HG03565 (cell line): ENCODE data around the gene F2RL3.
"Not testable (repeated sequence)": the region's sequence is repeated elsewhere in the genome, so short reads cannot be mapped to it uniquely, and the experiment has no call there.

Source experiments
- ATAC-seq: cut with Tn5 transposase; IDR thresholded peaks from one replicate; pipeline ENCODE4 v1.9.1; 2021; ENCODE audit warnings: mild to moderate bottlenecking, moderate library complexity; ENCODE audit not compliant: unreplicated experiment

Gene F2RL3

DNA sequence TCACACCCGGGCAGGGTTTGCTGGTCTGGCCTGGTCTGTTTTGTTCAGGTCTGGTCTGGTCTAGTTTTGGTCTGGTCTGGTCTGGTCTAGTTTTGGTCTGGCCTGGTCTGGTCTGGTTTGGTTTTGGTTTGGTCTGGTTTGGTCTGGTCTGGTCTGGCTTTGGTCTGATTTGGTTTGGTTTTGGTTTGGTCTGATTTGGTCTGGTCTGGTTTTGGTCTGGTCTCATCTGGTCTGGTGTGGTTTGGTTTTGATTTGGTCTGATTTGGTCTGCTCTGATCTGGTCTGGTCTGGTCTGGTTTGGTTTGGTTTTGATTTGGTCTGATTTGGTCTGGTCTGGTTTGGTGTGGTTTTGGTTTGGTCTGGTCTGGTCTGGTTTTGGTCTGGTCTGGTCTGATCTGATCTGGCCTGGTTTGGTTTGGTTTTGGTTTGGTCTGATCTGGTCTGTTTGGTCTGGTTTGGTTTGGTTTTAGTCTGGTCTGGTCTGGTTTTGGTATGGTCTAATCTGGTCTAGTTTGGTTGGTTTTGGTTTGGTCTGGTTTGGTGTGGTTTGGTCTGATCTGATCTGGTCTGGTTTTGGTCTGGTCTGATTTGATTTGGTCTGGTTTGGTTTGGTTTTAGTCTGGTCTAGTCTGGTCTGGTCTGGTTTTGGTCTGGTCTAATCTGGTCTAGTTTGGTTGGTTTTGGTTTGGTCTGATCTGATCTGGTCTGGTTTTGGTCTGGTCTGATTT lies 14.4 kb upstream of the F2RL3 start:
- ATAC-seq, result no peak

DNA sequence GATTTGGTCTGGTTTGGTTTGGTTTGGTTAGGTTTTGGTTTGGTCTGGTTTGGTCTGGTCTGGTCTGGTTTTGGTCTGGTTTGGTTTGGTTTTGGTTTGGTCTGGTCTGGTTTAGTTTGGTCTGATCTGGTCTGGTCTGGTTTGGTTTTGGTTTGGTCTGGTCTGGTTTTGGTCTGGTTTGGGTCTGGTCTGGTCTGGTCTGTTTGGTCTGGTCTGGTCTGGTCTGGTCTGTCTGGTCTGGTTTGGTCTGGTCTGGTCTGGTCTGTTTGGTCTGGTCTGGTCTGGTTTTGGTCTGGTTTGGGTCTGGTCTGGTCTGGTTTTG lies 13.9 kb upstream of the F2RL3 start:
- ATAC-seq, result not testable (repeated sequence)

DNA sequence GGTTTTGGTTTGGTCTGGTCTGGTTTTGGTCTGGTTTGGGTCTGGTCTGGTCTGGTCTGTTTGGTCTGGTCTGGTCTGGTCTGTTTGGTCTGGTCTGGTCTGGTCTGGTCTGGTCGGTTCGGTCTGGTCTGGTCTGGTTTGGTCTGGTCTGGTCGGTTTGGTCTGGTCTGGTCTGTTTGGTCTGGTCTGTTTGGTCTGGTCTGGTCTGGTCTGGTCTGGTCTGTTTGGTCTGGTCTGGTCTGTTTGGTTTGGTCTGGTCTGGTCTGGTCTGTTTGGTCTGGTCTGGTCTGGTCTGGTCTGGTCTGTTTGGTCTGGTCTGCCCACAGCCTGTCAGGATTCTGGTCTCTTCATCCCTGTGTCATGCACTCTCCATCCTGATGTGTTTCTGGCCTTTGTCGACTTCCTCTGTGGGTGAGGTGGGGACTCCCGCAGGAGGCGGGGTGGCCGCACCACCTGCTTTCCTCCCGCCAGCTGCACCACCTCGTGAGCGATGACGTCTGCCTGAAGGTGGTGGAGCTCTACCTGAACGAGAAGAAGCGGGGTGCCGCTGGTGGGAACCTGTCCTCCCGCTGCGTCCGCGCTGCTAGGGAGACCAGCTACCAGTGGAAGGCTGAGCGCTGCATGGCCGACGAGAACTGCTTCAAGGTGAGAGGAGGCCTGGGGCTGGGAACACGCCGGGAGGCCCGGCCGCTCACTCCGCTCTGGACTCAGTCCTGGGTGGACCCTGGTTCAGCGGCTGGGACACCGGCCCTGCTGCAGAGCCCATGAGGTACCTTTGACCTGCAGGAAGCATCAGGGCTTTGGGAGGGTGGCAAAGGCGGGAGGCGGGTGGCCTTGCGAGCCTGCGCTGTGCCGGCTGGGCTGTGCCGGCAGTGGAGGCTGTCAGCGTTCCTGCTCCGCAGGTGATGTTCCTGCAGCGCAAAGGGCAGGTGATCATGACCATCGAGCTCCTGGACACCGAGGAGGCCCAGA lies 12.9 kb upstream of the F2RL3 start:
- ATAC-seq, result no peak

DNA sequence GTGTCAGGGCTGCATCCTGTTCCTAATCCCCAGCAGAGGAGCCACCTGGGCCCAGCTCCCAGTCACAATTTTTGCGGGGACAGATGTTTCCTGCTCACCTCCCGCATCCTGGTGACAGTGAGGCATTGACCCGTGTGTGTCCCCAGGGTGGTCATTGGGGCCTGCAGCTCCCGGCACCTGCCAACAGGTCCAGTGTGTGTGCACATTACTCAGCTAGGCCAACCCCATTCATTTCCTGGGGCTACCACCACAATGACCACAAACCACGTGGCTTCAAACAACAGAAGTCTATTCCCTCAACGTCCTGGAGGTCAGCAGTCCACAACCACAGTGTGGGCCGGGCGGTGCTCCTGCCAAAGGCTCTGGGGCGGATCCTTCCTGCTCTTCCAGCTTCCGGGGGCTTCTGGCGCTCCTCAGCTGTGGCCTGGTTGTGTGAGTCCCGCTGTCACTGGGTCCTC lies 11.9 kb upstream of the F2RL3 start:
- ATAC-seq, result no peak

DNA sequence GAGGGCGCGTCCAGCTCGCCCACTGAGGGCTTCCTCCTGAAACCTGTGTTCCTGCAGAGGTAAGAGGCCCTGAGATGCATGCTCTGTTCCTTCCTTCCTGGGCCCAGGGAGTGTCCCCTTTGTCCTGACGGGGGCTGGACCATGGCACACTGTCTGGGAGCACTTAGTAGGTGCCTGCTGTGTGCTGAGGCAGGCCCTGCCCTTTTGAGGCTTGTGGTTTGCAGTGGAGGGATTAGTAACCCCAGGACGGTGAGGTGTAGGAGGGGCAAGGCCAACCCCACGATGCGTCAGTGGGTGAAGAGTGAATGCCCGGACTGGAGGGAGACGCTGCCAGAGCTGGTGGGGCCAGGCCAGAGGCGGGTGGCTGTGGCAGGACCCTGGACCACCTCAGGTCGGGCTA lies 11.2 kb upstream of the F2RL3 start:
- ATAC-seq, result no peak

DNA sequence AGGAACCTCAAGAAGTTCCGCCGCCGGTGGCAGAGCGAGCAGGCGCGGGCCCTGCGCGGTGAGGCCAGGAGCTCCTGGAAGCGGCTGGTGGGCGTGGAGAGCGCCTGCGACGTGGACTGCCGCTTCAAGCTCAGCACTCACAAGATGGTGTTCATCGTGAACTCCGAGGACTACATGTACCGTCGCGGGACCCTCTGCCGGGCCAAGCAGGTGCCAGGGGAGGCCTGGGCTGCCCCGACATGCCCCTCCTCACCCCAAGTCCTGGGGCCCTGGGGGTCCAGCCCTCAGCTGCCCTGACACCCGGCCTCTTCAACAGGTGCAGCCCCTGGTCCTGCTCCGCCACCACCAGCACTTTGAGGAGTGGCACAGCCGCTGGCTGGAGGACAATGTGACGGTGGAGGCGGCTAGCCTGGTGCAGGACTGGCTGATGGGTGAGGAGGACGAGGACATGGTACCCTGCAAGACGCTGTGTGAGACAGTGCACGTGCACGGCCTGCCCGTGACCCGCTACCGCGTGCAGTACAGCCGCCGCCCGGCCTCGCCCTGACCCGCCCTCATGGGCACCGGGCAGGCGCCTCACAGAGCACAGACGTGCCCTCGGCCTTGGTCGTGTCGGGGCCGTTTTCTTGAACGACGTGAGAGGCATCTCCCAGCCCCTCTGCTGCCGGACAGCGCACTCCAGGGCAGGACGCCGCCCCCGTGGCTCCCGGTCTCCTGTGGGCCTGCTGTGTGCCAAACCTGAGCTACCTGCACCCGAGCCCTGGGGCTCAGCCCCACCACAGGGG lies 10.4 kb upstream of the F2RL3 start:
- no peak for ATAC-seq

DNA sequence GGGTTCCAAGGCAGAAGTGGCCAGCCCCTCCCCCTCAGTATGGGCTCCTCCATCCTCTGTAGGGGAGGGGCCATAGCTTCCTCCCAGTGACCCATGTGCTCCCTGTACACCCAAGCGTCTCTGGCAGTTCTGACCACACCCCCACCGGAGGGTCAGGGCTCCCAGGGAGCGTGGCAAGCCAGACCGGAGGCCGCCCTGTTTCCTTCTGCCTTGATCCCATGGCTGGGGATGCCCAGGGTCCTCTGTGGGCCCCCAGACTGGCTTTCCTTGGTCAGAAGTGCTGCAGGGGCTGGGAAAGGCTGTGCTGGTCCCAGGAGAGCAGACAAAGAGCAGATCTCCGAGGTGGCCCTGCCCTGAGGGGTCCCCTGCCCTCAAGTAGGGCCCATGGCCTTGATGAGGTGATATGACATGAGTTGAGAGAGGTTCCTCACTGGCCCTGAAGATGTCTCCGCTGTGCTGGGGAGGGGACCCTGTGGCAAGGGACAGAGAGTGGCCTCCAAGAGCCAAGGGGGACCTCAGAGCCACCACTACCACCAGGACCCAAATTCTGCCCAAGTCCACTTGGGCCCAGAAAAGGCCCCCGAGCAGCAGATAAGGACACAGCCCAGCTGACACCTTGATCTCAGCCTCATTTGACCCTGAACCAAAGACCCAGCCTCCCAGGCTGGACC lies 7.8 kb upstream of the F2RL3 start:
- ATAC-seq, result no peak

DNA sequence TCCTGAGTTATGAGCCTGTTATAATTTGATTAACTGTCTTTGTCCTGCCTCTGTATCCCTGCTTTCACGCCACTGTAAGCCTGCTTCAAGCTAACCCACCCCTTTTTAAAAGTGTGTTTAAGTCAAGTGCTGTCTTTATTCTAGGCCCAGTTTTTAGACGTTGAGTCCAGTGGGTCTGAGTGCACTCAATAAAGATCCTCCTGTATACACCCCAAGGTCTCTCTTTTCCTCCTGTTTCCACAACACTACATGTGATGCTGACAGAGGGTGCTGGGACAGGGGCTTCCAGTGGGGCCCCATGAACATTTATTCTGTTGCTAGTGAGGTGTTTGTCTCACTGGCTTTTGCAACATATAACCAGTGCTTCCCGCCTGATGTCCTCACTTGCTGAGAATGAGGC lies 6.7 kb upstream of the F2RL3 start:
- no peak for ATAC-seq

DNA sequence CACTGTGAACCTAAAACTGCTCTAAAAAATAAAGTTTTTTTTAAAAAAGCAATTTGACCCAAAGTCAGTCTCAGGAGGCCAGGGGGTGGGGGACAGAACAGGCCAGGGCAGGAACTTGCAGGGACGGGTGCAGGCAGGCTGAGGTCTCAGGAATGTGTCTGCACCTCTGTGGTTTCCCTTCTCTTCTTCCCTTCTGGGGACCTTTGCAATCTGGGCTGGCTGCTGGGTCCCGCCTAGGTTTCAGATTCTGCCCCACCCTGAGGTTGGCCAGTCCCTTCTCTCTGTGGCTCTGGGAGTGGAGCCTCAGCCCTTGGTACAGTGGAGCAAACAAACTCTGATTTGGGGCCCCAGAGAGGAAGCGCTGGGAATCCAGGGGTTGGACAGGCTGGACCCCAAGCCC lies 5.3 kb upstream of the F2RL3 start:
- no peak for ATAC-seq

DNA sequence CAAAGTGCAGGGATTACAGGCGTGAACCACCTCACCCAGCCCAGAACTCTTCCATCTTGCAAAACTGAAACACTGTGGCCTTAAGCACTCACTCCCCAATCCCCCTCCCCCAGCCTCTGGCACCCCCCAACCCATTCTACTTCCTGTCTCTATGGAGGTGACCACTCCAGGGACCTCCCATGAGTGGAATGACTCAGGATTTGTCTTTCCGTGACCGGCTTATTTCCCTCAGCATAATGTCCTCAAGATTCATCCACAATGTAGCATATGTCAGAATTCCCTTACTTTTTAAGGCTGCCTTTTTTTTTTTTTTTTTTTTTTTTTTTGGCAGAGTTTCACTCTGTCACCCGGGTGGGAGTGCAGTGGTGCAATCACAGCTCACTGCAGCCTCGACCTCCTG lies 3.6 kb upstream of the F2RL3 start:
- ATAC-seq, result no peak

DNA sequence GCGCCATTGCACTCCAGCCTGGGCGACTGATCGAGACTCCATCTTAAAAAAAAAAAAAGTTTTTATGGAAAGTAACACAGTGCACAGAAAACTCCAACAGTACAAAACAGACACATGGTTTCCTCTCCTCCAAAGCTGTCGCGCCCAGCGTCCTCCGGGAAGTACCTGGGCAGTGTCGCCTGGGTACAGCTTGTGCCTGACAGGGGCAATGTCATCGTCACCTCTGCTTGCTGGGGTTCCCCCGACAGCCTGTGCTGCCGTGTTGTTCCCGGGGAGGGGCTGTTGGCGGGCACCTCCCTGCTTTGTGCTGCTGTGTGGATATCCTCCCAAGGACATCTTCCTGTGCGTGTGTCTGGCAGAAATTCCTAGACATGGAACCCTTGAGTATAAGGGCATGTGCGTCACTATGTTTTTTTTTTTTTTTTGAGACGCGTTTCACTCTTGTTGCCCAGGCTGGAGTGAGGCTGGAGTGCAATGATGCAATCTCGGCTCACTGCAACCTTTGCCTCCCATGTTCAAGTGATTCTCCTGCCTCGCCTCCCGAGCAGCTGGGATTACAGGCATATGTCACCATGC lies 2.4 kb upstream of the F2RL3 start:
- ATAC-seq, result no peak

DNA sequence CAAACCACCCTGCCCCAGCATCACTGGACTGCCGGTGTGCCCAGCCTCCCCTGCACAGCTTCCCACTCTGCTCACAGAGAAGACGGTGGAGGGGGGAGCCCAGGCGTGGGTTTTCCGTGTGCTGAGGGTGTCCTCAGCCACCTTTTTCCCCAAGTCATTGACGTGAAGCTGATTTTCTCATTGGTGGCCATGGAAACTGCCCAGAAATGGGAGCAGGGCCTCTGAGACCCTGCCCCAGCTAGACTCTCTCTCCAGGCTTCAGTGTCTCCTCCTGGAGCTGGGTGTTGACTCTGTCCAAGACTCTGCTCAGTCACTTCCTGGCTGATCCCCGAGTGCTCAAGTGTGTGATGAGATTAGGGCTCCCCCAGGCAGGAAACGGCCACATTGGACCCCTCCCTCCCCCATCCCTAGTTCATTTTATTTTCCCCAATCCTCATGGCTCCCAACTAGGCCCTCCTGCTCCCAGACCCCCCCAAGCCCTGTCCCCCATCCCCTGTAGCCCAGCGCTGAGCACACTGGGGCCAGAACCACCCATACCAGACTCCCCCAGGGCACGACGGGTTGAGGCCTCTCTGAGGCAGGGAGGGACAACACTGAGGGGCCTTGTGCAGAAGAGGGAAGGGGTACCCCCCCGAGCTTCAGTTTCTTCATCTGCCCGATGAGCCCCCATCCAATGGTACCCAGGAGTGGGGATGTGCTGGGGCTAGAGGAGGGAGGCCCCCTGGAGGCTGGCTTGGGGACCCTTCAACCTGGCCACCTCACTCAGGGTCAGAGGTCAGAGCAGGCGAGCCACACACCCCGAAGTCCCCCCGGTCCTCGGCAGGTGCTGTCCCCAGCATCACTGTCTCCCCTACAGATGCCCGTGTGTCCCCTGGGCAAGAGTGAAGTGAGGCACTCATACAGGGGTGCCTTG lies 1.2 kb upstream of the F2RL3 start:
- no peak for ATAC-seq

DNA sequence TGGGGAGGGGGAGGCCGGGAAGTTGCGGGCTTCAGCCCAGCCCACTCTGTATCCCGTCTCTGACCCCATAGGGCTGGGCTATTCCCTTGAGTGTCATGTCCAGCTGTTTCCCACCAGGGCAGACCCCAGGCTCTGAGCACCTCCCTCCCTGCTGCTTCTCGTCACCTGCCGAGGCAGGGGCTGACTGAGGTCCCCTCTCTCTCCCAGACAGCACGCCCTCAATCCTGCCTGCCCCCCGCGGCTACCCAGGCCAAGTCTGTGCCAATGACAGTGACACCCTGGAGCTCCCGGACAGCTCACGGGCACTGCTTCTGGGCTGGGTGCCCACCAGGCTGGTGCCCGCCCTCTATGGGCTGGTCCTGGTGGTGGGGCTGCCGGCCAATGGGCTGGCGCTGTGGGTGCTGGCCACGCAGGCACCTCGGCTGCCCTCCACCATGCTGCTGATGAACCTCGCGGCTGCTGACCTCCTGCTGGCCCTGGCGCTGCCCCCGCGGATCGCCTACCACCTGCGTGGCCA lies 625 bp downstream of the F2RL3 start:
- no peak for ATAC-seq

DNA sequence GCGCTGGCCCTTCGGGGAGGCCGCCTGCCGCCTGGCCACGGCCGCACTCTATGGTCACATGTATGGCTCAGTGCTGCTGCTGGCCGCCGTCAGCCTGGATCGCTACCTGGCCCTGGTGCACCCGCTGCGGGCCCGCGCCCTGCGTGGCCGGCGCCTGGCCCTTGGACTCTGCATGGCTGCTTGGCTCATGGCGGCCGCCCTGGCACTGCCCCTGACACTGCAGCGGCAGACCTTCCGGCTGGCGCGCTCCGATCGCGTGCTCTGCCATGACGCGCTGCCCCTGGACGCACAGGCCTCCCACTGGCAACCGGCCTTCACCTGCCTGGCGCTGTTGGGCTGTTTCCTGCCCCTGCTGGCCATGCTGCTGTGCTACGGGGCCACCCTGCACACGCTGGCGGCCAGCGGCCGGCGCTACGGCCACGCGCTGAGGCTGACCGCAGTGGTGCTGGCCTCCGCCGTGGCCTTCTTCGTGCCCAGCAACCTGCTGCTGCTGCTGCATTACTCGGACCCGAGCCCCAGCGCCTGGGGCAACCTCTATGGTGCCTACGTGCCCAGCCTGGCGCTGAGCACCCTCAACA lies 1.2 kb downstream of the F2RL3 start:
- no peak for ATAC-seq

DNA sequence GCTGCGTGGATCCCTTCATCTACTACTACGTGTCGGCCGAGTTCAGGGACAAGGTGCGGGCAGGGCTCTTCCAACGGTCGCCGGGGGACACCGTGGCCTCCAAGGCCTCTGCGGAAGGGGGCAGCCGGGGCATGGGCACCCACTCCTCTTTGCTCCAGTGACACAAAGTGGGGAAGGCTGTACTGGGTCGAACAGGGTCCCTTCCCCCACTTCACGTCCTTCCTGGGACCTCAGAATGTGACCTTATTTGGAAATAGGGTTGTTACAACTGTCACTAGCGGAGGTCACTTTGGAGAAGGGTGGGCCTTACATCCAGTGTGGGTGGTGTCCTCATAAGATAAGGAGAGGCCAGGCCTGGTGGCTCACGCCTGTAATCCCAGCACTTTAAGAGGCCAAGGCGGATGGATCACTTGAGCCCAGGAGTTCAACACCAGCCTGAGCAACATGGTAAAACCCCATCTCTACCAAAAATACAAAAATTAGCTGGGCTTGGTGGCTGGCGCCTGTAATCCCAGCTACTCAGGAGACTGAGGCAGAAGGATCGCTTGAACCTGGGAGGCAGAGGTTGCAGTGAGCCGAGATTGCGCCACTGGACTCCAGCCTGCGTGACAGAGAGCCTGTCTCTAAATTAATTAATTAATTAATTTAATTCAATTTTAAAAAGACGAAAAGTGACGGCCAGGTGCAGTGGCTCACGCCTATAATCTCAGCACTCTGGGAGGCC lies 1.8 kb downstream of the F2RL3 start:
- no peak for ATAC-seq

DNA sequence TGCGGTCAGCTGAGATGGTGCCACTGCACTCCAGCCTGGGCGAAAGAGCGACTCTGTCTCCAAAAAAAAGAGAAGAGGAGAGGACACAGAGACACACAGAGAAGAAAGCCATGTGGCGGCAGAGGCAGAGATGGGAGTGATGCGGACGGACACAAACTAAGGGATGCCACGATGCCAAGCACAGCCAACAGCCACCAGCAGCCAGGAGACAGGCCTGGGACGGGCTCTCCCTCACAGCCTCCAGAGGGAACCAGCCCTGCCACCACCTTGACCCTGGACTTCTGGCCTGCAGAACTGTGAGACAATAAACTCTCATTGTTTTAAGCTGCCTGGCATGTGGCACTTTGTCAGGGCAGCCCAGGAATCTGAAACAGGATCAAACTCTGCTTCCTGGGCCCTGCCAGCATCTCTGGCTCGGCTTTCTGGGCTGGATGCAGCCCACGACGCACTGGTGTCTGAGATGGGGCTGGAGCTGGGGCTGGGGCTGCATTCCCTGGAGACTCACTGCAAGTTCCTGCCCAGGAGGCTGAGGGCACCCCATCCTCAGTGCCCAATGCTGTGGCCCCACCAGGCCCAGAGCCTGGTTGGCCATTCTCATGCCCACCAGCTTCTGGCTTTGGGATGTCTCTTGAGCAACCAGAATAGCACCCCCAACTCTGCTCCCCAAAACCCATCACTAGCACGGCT lies 3.0 kb downstream of the F2RL3 start:
- no peak for ATAC-seq

DNA sequence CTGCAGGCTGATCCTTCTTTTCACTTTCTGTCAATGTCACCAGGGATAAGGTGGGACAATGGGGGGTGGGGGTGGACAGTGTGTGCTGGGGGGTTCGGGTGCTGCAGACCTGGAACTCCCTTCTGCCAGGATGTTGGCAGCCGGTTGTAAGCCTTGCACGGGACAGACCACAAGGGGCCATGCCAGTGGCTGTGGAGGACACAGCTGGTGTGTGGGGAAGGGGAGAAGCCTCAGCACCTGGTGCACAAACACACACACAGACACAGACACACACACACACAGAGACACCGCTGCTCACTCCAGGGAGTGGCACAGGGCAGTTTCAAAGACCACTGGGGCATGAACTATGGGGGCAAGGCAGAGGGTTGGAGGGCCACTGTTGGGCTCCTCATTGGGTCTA lies 3.6 kb downstream of the F2RL3 start:
- no peak for ATAC-seq
